ENCODE data around the gene UPK2. TPM values are rescaled to one million over a fixed set of nuclear protein-coding genes. Genes with fewer than 3 reads are reported as not detected.

UPK2 gene
- total RNA-seq, 1 donor from 2014 or later, result 0.41 TPM

DNA sequence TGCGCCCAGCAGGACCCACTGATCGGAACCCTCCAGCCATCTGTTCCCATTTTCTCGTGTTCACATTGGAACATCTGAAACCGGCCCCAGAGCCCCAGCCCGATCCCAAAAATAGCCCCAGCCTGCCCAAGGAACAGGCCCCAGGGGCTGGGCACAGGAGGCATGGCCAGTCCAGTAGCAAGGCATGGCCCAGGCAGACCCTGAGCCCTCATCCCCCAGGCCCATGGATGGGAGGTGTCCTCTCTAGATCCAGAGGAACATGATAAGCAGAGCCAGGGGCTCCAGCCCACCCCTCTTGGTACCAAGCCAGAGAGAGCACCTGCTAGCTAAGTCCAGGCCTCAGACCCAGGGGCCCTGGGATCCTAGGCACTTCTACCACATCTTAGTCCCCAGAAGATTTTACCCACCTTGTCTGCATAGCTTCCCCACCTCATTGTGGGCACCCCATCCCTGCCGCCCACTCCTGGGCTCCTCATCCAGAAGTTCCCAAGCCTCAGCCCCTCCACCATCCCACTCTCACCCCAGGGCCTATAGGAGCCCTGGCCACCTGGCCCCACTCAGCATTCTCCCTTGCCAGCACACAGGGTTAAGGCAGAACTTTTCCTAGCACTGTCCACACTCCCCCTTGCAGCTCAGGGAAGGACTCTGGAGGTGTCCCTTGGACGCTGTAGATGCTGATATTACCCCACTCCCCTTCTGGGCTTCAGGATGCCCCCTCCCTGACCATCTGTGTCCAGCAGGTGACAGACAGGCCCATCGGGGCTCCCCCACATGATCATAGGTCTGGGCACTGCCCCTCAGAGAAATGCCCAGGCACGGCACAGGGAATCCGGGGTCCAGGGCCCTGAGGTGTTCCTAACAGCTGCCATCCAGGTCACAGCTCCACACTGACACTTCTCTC, 39.9 kb upstream of the UPK2 start:
- no peak overlapping the region for H3K4me3 Mint-ChIP-seq (ENCODE audit: low read depth)
- TF ChIP-seq, protein P1, sequence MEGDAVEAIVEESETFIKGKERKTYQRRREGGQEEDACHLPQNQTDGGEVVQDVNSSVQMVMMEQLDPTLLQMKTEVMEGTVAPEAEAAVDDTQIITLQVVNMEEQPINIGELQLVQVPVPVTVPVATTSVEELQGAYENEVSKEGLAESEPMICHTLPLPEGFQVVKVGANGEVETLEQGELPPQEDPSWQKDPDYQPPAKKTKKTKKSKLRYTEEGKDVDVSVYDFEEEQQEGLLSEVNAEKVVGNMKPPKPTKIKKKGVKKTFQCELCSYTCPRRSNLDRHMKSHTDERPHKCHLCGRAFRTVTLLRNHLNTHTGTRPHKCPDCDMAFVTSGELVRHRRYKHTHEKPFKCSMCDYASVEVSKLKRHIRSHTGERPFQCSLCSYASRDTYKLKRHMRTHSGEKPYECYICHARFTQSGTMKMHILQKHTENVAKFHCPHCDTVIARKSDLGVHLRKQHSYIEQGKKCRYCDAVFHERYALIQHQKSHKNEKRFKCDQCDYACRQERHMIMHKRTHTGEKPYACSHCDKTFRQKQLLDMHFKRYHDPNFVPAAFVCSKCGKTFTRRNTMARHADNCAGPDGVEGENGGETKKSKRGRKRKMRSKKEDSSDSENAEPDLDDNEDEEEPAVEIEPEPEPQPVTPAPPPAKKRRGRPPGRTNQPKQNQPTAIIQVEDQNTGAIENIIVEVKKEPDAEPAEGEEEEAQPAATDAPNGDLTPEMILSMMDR (IDR thresholded peaks at IDR 0.05; ENCODE audit: unreplicated experiment), result no peak
- peaks cover 73% of the 10 kb centered on the region for H3K4me1 Mint-ChIP-seq (ENCODE audit: low read depth)
- H3K27me3 Mint-ChIP-seq, result no peaks in the 10 kb centered on the region
- H3K9me3 Mint-ChIP-seq (ENCODE audit: low read depth), result no peaks in the 10 kb centered on the region
- H3K36me3 Mint-ChIP-seq (ENCODE audit: insufficient read depth), result no peaks in the 10 kb centered on the region
- DNase-seq (ENCODE audit: low spot score, unreplicated experiment), result no peak
- H3K27ac Mint-ChIP-seq, result peak overlapping the region; percentile 92

DNA sequence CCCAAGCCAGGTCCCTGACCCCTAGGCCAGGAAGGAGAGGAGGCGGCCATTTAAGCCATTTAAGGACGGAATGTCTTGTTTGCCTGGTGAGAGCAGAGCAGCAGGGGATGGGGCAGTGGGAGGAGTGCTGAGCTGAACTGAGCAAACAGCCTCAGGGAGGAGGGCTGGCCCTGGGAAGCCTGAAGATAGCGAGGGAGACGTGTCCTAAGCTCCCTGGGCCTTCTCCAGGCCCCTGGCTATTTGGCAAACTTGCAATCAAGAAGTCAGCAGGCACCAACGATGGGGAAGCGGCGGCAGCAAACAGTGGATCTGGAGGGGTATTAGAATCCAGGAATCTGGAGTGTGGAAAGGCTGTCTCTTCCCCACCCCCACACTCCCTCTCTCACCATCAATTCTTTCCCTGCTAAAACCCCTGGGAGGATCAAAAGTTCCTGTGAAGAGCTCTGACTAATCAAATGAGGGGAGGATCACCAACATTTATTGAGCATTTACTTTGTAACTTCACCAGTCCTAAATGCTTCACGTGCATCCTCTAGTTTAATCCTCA, 39.2 kb upstream of the UPK2 start:
- no peaks in the 10 kb centered on the region for H3K36me3 Mint-ChIP-seq (ENCODE audit: insufficient read depth)
- DNase-seq (ENCODE audit: low spot score, unreplicated experiment), result no peak
- TF ChIP-seq, protein P1 (IDR thresholded peaks at IDR 0.05; ENCODE audit: unreplicated experiment), result no peak
- H3K9me3 Mint-ChIP-seq (ENCODE audit: low read depth), result no peaks in the 10 kb centered on the region
- H3K27ac Mint-ChIP-seq, result peak overlapping the region; percentile 92
- H3K4me3 Mint-ChIP-seq (ENCODE audit: low read depth), result no peak overlapping the region
- H3K27me3 Mint-ChIP-seq, result no peaks in the 10 kb centered on the region
- peaks cover 70% of the 10 kb centered on the region for H3K4me1 Mint-ChIP-seq (ENCODE audit: low read depth)

DNA sequence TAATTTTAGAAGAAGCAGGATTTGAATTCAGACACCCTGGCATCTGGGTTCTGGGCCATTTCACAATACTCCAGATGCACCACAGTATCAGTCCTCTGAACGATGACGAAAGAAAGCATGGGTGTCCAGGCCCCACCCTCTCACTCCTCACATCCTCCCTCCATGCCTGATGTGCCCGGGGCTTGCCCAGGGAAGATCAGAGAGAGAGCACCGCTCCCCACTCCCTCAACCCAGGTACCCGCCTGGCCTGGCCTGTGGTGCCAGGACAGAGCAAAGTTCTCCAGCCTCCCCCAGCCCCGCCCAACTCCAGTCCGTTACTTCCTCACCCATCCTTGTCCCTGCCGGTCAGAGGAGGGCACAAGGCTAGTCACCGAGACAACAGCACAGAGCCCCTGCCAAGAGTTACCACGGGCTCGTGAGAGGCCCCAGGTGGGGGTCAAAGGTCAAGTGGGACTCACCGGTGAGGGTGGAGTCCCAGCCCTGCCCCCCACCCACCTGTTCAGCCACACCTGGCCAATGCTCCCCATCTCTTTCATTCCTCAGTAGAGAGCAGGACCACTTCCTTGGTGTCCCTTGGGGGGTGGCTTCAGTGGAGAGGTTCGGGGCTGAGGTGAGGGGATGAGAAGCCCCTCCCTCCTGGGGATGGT, 38.5 kb upstream of the UPK2 start:
- H3K9me3 Mint-ChIP-seq (ENCODE audit: low read depth), result no peaks in the 10 kb centered on the region
- peaks cover 65% of the 10 kb centered on the region for H3K4me1 Mint-ChIP-seq (ENCODE audit: low read depth)
- no peak for DNase-seq (ENCODE audit: low spot score, unreplicated experiment)

DNA sequence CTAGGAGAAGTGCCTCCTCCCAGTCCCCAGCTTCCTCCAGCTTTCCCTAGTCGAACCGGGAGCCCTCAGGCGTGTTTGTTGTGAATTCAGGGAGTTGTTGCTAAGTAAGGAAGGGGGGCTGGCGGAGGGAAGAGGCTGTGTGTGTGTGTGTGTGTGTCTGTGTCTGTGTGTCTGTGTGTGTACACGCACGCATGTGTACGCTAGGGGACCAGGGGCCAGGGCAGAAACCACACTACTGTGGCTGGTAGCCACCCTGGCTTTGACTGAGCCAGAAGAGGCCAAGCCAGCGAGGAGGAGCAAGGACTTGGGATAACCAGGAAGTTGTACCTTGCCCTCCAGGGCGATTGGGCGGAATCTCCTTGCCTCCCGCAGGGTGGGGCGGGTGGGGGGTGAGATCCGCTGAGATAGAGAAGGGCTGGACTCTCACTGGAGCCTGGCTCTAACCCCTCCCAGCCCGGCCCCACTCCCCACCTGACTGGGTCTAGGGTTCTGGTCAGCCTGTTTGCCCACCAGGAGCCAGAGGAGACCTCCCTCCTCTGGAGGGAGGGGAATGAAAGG, 37.9 kb upstream of the UPK2 start:
- H3K36me3 Mint-ChIP-seq (ENCODE audit: insufficient read depth), result no peaks in the 10 kb centered on the region
- no peaks in the 10 kb centered on the region for H3K9me3 Mint-ChIP-seq (ENCODE audit: low read depth)
- H3K4me3 Mint-ChIP-seq (ENCODE audit: low read depth), result peak overlapping the region; percentile 33
- no peaks in the 10 kb centered on the region for H3K27me3 Mint-ChIP-seq
- peak overlapping the region; percentile 91 for H3K27ac Mint-ChIP-seq
- peaks cover 62% of the 10 kb centered on the region for H3K4me1 Mint-ChIP-seq (ENCODE audit: low read depth)
- no peak for DNase-seq (ENCODE audit: low spot score, unreplicated experiment)
- TF ChIP-seq, protein P1 (IDR thresholded peaks at IDR 0.05; ENCODE audit: unreplicated experiment), result no peak

More for the DNA sequence above, 38.5 kb upstream of the UPK2 start:
- Mint-ChIP-seq H3K36me3 (ENCODE audit: insufficient read depth) (no peaks in the 10 kb centered on the region), H3K4me3 (ENCODE audit: low read depth) (no peak overlapping the region), H3K27me3 (no peaks in the 10 kb centered on the region), H3K27ac (peak overlapping the region; percentile 92)
- TF ChIP-seq, protein P1 (IDR thresholded peaks at IDR 0.05; ENCODE audit: unreplicated experiment), result no peak

DNA sequence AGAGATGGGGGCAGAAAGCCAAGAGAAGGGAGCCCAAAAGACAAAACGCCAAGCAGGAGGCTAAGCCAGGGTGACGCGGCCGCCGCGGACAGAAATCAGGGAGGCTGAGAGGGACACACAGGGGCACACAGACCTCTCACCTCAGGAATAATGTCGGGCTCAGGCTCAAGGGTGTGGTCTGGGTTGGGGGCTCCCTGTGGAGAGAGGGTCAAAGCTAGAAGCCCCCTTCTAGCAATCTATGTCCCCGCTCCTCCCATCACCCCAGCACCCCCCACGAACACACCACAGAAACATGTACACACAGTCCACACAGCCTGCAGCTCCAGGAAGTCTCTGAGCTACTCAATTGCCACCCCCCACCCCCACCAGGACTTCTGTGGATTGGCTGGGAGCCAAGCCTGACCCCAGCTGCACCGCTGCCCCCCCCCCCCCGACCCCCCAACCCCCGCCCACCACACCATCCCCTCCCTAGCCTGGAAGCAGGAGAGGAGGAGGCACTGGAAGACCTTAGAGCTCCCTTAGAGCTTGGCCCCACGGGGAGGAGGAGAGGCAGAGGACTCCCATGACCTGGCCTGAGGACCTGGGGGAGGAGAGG, 37.3 kb upstream of the UPK2 start:
- H3K4me1 Mint-ChIP-seq (ENCODE audit: low read depth), result peaks cover 67% of the 10 kb centered on the region
- no peaks in the 10 kb centered on the region for H3K9me3 Mint-ChIP-seq (ENCODE audit: low read depth)
- no peak overlapping the region for H3K4me3 Mint-ChIP-seq (ENCODE audit: low read depth)
- H3K36me3 Mint-ChIP-seq (ENCODE audit: insufficient read depth), result no peaks in the 10 kb centered on the region
- DNase-seq (ENCODE audit: low spot score, unreplicated experiment), result no peak
- TF ChIP-seq, protein P1 (IDR thresholded peaks at IDR 0.05; ENCODE audit: unreplicated experiment), result no peak
- peak overlapping the region; percentile 91 for H3K27ac Mint-ChIP-seq
- no peaks in the 10 kb centered on the region for H3K27me3 Mint-ChIP-seq

All from progenitor cell of endocrine pancreas (in vitro differentiated cells).